ENCODE measurements around the gene GLG1. TPM values are rescaled to one million over a fixed set of nuclear protein-coding genes. Genes with fewer than 3 reads are reported as not detected.

Gene GLG1
- total and polyA plus RNA-seq, 12 donors, result 31.6 to 146 (median 112) TPM

DNA sequence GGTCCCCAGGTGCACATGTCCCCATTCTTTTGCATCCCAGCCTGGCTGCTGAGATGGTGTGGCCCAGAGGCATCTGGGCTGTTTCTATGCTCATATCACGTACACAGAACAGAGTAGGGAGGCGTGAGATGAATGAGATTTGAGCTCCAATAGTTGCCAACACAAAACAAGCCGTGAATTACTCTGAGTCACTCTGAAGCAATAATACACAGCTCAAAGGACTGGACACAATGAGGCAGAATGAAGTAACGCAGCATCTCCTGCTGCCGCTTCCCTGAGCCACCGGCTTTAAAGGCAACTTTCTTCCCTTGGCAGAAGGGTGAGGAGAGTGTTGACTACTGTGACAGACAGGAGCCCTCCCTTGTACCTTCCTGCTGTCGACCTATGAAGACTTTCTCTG is 151.7 kb downstream of the GLG1 start:
- no peak for TF ChIP-seq POLR2A (IDR thresholded peaks at IDR 0.05)
- TF ChIP-seq, protein P1, sequence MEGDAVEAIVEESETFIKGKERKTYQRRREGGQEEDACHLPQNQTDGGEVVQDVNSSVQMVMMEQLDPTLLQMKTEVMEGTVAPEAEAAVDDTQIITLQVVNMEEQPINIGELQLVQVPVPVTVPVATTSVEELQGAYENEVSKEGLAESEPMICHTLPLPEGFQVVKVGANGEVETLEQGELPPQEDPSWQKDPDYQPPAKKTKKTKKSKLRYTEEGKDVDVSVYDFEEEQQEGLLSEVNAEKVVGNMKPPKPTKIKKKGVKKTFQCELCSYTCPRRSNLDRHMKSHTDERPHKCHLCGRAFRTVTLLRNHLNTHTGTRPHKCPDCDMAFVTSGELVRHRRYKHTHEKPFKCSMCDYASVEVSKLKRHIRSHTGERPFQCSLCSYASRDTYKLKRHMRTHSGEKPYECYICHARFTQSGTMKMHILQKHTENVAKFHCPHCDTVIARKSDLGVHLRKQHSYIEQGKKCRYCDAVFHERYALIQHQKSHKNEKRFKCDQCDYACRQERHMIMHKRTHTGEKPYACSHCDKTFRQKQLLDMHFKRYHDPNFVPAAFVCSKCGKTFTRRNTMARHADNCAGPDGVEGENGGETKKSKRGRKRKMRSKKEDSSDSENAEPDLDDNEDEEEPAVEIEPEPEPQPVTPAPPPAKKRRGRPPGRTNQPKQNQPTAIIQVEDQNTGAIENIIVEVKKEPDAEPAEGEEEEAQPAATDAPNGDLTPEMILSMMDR (IDR thresholded peaks at IDR 0.05), result no peak
- Histone ChIP-seq H3K4me3 (no peak overlapping the region), H3K9me3 (replicated peaks in 1 of 3) (no peaks in the 10 kb centered on the region), H3K36me3 (replicated peaks in 1 of 2) (peaks cover 0 to 76% of the 10 kb centered on the region in 2 donors), H3K27me3 (no peaks in the 10 kb centered on the region), H3K4me1 (replicated peaks in 1 of 2) (peaks cover under 1 to 2% of the 10 kb centered on the region in 2 donors), H3K27ac (no peak overlapping the region)
- DNase-seq, result no peak
- intact Hi-C loops (cut with DNase I), result no loop called here
- 81 to 93% (median 88%) methylated on average over 7 of the region's 7 CpGs for WGBS, 4 donors

DNA sequence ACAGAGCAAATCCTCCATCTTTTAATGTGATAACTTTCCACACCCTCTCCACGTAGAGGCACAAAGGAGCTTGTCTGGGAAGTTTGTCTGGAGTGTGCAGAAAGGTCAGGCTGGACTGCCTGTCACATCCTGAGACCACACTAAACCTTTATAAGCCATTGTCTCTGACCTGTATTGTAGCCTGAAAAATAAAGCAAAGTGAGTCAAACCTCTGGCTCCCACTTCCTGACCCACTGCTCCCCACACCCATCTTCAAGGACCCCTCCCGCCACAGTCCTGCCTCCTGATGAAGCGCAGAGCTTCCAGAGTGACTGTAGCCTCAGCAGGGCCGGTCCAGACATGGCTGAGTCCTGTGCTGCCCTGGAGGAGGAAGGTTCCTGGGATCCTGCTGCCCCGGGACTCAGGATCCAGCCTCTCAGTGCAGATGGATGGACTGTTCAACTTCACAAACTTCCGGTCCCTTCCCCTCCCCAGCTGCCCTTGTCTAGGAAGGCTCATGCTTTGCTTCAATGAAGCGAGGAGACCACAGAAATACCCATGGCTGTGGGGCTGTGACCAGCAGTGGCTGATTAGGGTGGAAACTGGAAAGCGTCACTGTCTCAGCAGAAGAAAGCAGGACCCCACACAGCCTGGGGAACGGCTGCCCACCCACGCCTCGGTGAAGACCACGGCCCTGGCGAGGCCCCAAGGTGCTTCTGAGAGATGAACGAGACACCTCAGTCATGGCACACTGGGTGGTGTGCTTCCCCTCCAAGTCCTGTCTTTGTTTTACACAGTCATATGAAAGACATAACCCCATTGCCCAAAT is 154.8 kb downstream of the GLG1 start:
- TF ChIP-seq, protein P1 (IDR thresholded peaks at IDR 0.05), result no peak
- no peak for TF ChIP-seq POLR2A (IDR thresholded peaks at IDR 0.05)
- Histone ChIP-seq H3K36me3 (replicated peaks in 1 of 2) (peaks cover 0 to 52% of the 10 kb centered on the region in 2 donors), H3K4me1 (replicated peaks in 1 of 2) (peaks cover 11 to 21% of the 10 kb centered on the region in 2 donors), H3K4me3 (no peak overlapping the region), H3K27me3 (no peaks in the 10 kb centered on the region), H3K9me3 (replicated peaks in 1 of 3) (no peaks in the 10 kb centered on the region), H3K27ac (peak overlapping the region in 1 of 5 donors; percentile 13)
- intact Hi-C loops (cut with DNase I), result no loop called here
- 90 to 98% (median 91%) methylated on average over 8 to 14 of the region's 14 CpGs for WGBS, 4 donors
- no peak for DNase-seq

DNA sequence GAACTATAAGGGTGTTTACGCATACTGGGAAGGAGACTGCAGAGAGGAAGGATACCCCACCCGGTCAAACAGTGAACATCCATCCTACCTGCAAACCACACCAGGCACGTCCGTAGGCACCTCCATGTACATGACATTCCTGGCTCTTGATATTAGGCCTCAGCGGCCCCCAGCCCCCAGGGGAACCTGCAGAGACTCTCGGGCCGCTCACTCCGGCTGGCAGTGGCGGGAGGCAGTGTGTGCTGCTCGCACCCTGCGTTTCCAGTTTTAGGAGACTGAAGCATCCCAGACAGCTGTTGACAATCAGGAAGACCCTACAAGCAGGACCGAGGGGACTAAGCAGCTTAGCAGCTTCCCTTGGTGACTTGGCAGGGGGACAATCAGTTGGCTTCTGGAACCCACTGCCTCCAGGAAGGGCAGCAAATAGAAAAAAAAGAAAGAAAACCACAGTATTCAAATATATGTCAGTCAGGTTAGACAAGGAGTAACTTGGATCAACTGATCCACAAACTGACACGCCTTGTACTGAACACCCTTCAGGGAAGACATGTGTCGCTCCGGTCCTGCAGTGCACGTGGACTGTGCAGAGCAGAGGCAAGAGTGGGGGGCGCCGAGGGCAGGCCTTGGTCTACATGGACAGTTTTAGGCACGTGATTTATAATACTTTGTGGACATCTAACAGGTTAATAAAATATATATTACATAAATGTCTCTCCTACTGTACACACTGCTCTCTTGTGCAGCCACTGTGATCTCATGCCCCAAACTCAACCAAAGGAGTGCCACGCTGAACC is 155.8 kb downstream of the GLG1 start:
- WGBS, 4 donors, result 93 to 95% (median 94%) methylated on average over 20 of the region's 20 CpGs
- Histone ChIP-seq H3K27ac (no peak overlapping the region), H3K9me3 (replicated peaks in 1 of 3) (no peaks in the 10 kb centered on the region), H3K27me3 (no peaks in the 10 kb centered on the region), H3K36me3 (replicated peaks in 1 of 2) (peaks cover 0 to 42% of the 10 kb centered on the region in 2 donors), H3K4me1 (replicated peaks in 1 of 2) (peaks cover 11 to 21% of the 10 kb centered on the region in 2 donors), H3K4me3 (no peak overlapping the region)
- no peak for TF ChIP-seq POLR2A (IDR thresholded peaks at IDR 0.05)
- TF ChIP-seq, protein P1 (IDR thresholded peaks at IDR 0.05), result no peak
- DNase-seq, result no peak
- intact Hi-C loops (cut with DNase I), result no loop called here

DNA sequence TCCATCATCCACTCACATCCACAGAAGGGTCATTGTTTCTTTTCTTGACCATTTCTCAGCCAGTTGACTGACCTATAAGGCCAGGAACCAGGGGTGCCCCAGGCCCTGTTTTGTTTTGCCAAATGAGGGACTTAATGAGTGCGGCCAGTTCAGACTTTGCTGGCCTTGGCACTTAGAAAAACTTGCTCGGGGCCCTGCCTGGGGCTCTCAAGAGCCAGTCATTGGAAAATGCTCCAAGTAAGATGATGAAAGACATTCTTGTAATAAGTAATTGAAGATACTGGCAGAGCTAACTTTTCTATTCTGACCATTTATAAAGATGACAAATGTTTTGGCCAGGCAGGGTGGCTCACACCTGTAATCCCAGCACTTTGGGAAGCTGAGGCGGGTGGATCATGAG is 156.7 kb downstream of the GLG1 start:
- H3K36me3 ChIP-seq (replicated peaks in 1 of 2), result peaks cover 0 to 33% of the 10 kb centered on the region in 2 donors
- DNase-seq, result no peak

More for the DNA sequence above, 156.7 kb downstream of the GLG1 start:
- TF ChIP-seq, protein P1 (IDR thresholded peaks at IDR 0.05), result no peak
- H3K9me3 ChIP-seq (replicated peaks in 1 of 3), result no peaks in the 10 kb centered on the region
- H3K27ac ChIP-seq, result peak overlapping the region in 3 of 5 donors; percentile 33 to 88 (median 73)
- no peaks in the 10 kb centered on the region for H3K27me3 ChIP-seq
- WGBS, 4 donors, result 85 to 94% (median 90%) methylated on average over 3 of the region's 3 CpGs
- intact Hi-C loops (cut with DNase I), result no loop called here
- peaks cover 11 to 21% of the 10 kb centered on the region in 2 donors for H3K4me1 ChIP-seq (replicated peaks in 1 of 2)
- H3K4me3 ChIP-seq, result no peak overlapping the region
